ENCODE results near the gene ADAMTS2. TPM values are rescaled to one million over a fixed set of nuclear protein-coding genes. Genes with fewer than 3 reads are reported as not detected.

ADAMTS2 gene
- polyA plus RNA-seq, 3 donors = 0.74 to 2.3 TPM; not detected in 1

- peaks cover 0 to 13% of the 10 kb centered on the region in 2 donors for H3K9me3 ChIP-seq (replicated peaks in 1 of 2; ENCODE audit: control insufficient read depth in 1 of 2, insufficient read depth in 1 of 2, low read length in 2 of 2)
- H3K27ac ChIP-seq (ENCODE audit: low read depth in 1 of 2, low read length in 2 of 2) = no peak overlapping the region
- H3K27me3 Mint-ChIP-seq (ENCODE audit: low read depth in 3 of 3) = peaks cover 1 to 2% (median 1%) of the 10 kb centered on the region in 3 donors
Observed at GRCh38 chr5:179147991-179148702, 197.1 kb downstream of the ADAMTS2 start.

GRCh38 chr5:179146277-179146676 lies 199.0 kb downstream of the ADAMTS2 start:
- Histone ChIP-seq H3K9me3 (replicated peaks in 1 of 2; ENCODE audit: control insufficient read depth in 1 of 2, insufficient read depth in 1 of 2, low read length in 2 of 2) (peaks cover 0 to 13% of the 10 kb centered on the region in 2 donors), H3K27me3 (ENCODE audit: control insufficient read depth in 2 of 2, insufficient read depth in 2 of 2, low read length in 2 of 2) (no peaks in the 10 kb centered on the region), H3K4me2 (replicated peaks; ENCODE audit: extremely low read depth, low read length, poor library complexity, severe bottlenecking) (no peak overlapping the region), H3K9ac (ENCODE audit: insufficient read depth, low read length, poor library complexity, severe bottlenecking) (no peak overlapping the region), H3K79me2 (ENCODE audit: insufficient read depth, low read length) (no peaks in the 10 kb centered on the region), H2AFZ (ENCODE audit: insufficient read depth, low read depth, low read length, poor library complexity, severe bottlenecking) (no peak overlapping the region), H4K20me1 (ENCODE audit: insufficient read depth, low read length) (no peaks in the 10 kb centered on the region), H3K27ac (ENCODE audit: low read depth in 1 of 2, low read length in 2 of 2) (no peak overlapping the region), H3K4me1 (ENCODE audit: control insufficient read depth in 1 of 2, insufficient read depth in 2 of 2, low read length in 2 of 2) (no peaks in the 10 kb centered on the region), H3K36me3 (replicated peaks in 1 of 2; ENCODE audit: control insufficient read depth in 1 of 2, insufficient read depth in 2 of 2, low read length in 2 of 2) (no peaks in the 10 kb centered on the region), H3K4me3 (replicated peaks in 1 of 3; ENCODE audit: low read depth in 2 of 3, low read length in 3 of 3) (no peak overlapping the region)
- Mint-ChIP-seq H3K9me3 (peaks cover 4 to 16% (median 11%) of the 10 kb centered on the region in 7 donors), H3K27me3 (ENCODE audit: low read depth in 3 of 3) (peaks cover 1 to 2% (median 1%) of the 10 kb centered on the region in 3 donors), H3K4me3 (no peak overlapping the region), H3K4me1 (peaks cover 4% of the 10 kb centered on the region), H3K36me3 (no peaks in the 10 kb centered on the region), H3K27ac (no peak overlapping the region)
- no peak for DNase-seq
- intact Hi-C loops (cut with micrococcal nuclease) = no loop called here
- no peak for TF ChIP-seq CTCF (IDR thresholded peaks at IDR 0.05)
- WGBS (ENCODE audit: insufficient coverage) = 98% methylated on average over 7 of the region's 10 CpGs

More at GRCh38 chr5:179147991-179148702, 197.1 kb downstream of the ADAMTS2 start:
- 90% methylated on average over 25 of the region's 25 CpGs for WGBS (ENCODE audit: insufficient coverage)
- peak overlapping the region in 1 of 7 donors; percentile 42 for H3K27ac Mint-ChIP-seq
- no peaks in the 10 kb centered on the region for H4K20me1 ChIP-seq (ENCODE audit: insufficient read depth, low read length)
- no peak overlapping the region for H3K4me3 Mint-ChIP-seq
- no peaks in the 10 kb centered on the region for H3K36me3 ChIP-seq (replicated peaks in 1 of 2; ENCODE audit: control insufficient read depth in 1 of 2, insufficient read depth in 2 of 2, low read length in 2 of 2)
- no peak overlapping the region for H3K4me3 ChIP-seq (replicated peaks in 1 of 3; ENCODE audit: low read depth in 2 of 3, low read length in 3 of 3)
- intact Hi-C loops (cut with micrococcal nuclease) = no loop called here
- H3K36me3 Mint-ChIP-seq = no peaks in the 10 kb centered on the region
- TF ChIP-seq CTCF (IDR thresholded peaks at IDR 0.05) = no peak
- H3K4me1 Mint-ChIP-seq = no peaks in the 10 kb centered on the region
- H2AFZ ChIP-seq (ENCODE audit: insufficient read depth, low read depth, low read length, poor library complexity, severe bottlenecking) = no peak overlapping the region
- no peak for DNase-seq
- H3K4me1 ChIP-seq (ENCODE audit: control insufficient read depth in 1 of 2, insufficient read depth in 2 of 2, low read length in 2 of 2) = no peaks in the 10 kb centered on the region
- no peak overlapping the region for H3K9ac ChIP-seq (ENCODE audit: insufficient read depth, low read length, poor library complexity, severe bottlenecking)
- H3K4me2 ChIP-seq (replicated peaks; ENCODE audit: extremely low read depth, low read length, poor library complexity, severe bottlenecking) = no peak overlapping the region
- H3K9me3 Mint-ChIP-seq = peaks cover 0 to 21% (median 12%) of the 10 kb centered on the region in 7 donors
- H3K79me2 ChIP-seq (ENCODE audit: insufficient read depth, low read length) = no peaks in the 10 kb centered on the region
- no peaks in the 10 kb centered on the region for H3K27me3 ChIP-seq (ENCODE audit: control insufficient read depth in 2 of 2, insufficient read depth in 2 of 2, low read length in 2 of 2)
